CD4-positive, alpha-beta T cell treated with Interleukin-2 at 100 ng/mL for 4 hours (primary cell): ENCODE results near the gene CUEDC1.

Experiments
- DNase-seq: peaks from one replicate; pipeline ENCODE4 v3.0.0-alpha.2; 2020; ENCODE audit warnings: low spot score

The CUEDC1 gene

GRCh38 chr17:57955183-57955931 lies at the start of gene CUEDC1:
Gene CUEDC1 (minus strand): TSS chr17:57955412. CDS start chr17:57885564, 69,848 bp downstream.
- DNase-seq: peak; percentile 60

- DNase-seq: no peak
Measured at GRCh38 chr17:58004060-58004459, 48.8 kb upstream of the CUEDC1 start.

- DNase-seq: no peak
Measured at GRCh38 chr17:58002973-58003372, 47.8 kb upstream of the CUEDC1 start.

- DNase-seq: no peak
Measured at GRCh38 chr17:58002154-58002948, 47.1 kb upstream of the CUEDC1 start.

- DNase-seq: no peak
Measured at GRCh38 chr17:58001461-58002124, 46.4 kb upstream of the CUEDC1 start.

- DNase-seq: peak; percentile 82
Measured at GRCh38 chr17:57999496-58000017, 44.3 kb upstream of the CUEDC1 start.

GRCh38 chr17:57999010-57999495 lies 43.8 kb upstream of the CUEDC1 start:
- DNase-seq: no peak

- DNase-seq: no peak
Measured at GRCh38 chr17:57997085-57997809, 42.0 kb upstream of the CUEDC1 start.

- DNase-seq: peak; percentile 64
Measured at GRCh38 chr17:57995076-57995956, 40.1 kb upstream of the CUEDC1 start.

GRCh38 chr17:57994436-57994835 lies 39.2 kb upstream of the CUEDC1 start:
- no peak for DNase-seq

GRCh38 chr17:57993471-57994365 lies 38.5 kb upstream of the CUEDC1 start:
- DNase-seq: no peak

- DNase-seq: no peak
Measured at GRCh38 chr17:57991537-57991936, 36.3 kb upstream of the CUEDC1 start.

GRCh38 chr17:57990037-57990436 lies 34.8 kb upstream of the CUEDC1 start:
- DNase-seq: no peak

- DNase-seq: peak; percentile 69
Measured at GRCh38 chr17:57988301-57989250, 33.4 kb upstream of the CUEDC1 start.

- DNase-seq: peak; percentile 77
Measured at GRCh38 chr17:57987581-57988300, 32.5 kb upstream of the CUEDC1 start, which contains the start of gene VEZF1. Gene VEZF1 (minus strand): TSS chr17:57988254. CDS start chr17:57988111, 143 bp downstream.

GRCh38 chr17:57986841-57987580 lies 31.8 kb upstream of the CUEDC1 start:
- DNase-seq: peak; percentile 28

- DNase-seq: no peak
Measured at GRCh38 chr17:57985675-57985974, 30.4 kb upstream of the CUEDC1 start.
